Measurements from ENCODE around the gene BAG5.

DNA sequence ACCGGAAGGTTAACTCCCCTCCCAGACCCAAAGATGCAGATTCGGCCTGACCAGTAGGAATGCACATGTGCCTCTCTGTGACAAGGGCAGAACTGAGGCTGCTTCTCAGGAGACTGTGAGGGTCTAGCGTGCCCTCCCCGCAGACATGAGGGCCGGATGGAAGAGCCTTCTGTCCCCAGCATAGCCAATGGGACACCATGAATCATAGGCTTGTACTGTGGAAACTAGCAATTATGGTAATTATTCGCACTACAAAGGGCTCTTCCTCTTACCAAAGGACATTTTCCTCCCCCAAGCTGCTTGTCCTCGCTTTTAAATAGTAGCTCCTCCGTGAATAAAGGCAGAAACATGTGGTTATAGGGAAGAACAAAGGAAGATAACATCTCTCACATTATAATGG lies 6.5 kb upstream of the BAG5 start:
- TF ChIP-seq, protein P1, sequence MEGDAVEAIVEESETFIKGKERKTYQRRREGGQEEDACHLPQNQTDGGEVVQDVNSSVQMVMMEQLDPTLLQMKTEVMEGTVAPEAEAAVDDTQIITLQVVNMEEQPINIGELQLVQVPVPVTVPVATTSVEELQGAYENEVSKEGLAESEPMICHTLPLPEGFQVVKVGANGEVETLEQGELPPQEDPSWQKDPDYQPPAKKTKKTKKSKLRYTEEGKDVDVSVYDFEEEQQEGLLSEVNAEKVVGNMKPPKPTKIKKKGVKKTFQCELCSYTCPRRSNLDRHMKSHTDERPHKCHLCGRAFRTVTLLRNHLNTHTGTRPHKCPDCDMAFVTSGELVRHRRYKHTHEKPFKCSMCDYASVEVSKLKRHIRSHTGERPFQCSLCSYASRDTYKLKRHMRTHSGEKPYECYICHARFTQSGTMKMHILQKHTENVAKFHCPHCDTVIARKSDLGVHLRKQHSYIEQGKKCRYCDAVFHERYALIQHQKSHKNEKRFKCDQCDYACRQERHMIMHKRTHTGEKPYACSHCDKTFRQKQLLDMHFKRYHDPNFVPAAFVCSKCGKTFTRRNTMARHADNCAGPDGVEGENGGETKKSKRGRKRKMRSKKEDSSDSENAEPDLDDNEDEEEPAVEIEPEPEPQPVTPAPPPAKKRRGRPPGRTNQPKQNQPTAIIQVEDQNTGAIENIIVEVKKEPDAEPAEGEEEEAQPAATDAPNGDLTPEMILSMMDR (IDR thresholded peaks at IDR 0.05), result no peak
- TF ChIP-seq POLR2A (IDR thresholded peaks at IDR 0.05), result no peak

All from heart left ventricle (tissue), 13 donors.